GM20431 (cell line): ENCODE data around the gene TTBK1.

ENCODE experiments used
- in situ Hi-C: fragments of 300-500 bp; cut with MseI, MboI; formaldehyde crosslinking; loops from one replicate; pipeline ENCODE4 v1.15.0; 2020; ENCODE audit warnings: low sequenced_read_pairs; ENCODE audit not compliant: unreplicated experiment

Gene TTBK1

GRCh38 chr6:43268355-43268700 lies 25.0 kb downstream of the TTBK1 start:
- in situ Hi-C loops: loop anchor here (10.0 kb wide), 1 partner anchor 136 kb away; no protein-coding TSS in a partner anchor

DNA sequence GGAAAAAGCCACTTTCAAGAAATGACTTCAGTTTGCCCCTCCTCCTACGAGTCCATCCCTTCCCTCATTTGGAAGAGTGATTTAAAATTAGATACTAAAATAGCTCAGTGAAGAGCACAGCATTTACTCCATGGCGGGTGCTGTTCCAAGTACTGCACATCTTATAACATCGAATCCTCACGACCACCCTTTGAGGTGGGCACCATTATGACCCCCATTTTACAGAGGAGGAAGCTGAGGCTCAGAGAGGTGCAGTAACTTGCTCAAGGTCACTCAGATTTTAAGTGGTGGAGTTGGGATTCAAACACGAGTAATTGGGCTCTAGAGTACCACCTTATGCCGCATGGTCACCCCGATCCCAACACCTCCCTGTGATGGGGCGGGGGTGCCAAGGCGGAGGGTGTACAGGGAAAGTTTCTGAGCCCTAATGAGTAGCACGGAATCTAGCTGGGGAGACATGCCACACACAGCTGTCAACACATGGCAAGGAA lies 25.5 kb downstream of the TTBK1 start:
- in situ Hi-C loops: loop anchor here (10.0 kb wide), 1 partner anchor 136 kb away; no protein-coding TSS in a partner anchor

GRCh38 chr6:43269273-43270007 lies 26.2 kb downstream of the TTBK1 start:
- in situ Hi-C loops: loop anchor here (10.0 kb wide), 1 partner anchor 135 kb away; no protein-coding TSS in a partner anchor

DNA sequence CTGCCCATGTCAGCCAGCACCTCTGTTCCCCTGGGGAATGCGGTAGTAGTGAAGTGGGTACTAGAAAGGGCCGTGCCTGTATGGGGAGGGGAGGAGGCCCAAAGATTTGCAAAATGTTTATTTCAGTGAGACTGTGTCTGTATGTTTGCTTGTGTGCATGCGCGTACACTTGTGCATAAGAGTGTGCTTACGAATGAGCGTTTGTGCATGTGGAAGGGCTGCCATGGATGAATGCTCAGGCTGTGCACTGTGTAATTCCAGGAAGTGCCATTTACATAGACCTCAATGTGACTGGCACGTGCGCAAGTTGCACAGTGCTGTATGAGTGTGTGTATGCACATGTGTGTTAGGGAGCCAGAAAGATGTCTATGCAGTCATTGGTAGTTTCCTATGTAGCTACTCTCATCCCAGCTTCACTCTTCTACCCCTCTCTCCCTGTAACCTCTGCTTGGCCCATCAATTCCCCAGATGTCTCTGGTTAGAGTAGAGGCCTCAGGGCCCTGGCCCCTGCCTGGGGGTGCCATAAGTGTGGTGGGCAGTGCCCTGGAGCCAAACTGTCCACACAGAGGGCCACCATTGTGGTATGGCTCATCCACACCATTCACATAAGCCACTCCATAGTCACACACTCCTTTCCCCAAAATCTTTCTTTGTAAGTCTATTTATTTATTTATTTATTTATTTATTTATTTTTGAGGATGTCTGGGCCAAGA lies 28.0 kb downstream of the TTBK1 start:
- in situ Hi-C loops: no loop called here

DNA sequence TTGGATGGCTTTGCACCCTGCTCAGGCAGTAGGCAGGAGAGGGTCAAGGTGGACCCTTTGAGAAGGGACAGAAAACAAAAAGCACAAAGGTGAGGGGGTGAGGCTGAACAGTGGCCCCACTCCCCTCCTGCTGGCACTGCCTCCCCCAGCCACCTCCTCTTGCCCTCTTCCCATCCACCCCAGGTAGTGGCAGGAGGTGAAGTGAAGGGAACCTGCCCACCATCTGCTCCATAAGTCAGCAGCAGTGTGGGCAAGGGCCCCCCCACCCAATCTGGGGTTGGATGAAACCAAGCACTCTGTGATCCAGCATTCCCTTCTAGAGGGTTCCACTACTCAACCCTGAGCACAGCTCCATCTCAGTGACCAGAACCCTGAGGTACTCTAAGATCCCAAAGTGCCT lies 28.7 kb downstream of the TTBK1 start:
- in situ Hi-C loops: no loop called here

- in situ Hi-C loops: no loop called here
Observed at GRCh38 chr6:43273707-43274106, 30.4 kb downstream of the TTBK1 start.

DNA sequence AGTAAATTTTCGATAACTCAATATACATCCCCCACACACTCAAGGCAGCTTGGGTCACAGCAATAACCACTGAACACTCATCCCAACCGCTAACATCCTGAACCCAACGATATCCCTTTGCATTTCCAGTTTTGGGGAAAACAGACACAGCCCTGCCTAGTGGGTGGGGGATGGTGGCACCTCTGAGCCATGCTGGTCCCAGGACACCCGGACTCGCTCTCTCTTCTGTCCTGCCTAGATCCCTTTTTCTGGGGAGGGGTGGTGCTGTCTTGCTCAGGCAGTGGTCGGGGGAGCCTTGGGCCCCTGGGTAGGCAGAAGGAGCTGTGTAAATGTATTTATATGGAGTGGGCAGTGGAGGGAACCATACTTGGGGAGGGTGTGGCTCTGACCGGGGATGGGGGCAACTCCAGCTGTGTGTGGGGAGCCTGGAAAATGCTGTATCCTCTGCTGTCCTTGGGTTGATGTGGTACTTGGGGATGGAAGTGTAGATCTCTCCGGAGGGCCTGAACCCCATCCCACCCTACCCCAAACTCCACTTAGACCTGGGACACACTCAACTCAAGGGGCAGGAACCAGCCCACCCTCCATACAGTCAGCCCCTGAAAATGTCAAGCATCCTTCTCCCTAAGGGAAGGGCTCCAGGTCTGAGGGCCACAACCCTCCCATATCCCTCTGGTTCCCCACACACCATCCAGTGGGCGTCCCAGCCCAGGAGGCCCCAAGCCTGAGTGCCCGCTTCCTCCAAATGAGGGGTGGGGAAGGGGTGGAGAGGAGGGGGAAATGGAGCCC lies 31.0 kb downstream of the TTBK1 start:
- in situ Hi-C loops: no loop called here

DNA sequence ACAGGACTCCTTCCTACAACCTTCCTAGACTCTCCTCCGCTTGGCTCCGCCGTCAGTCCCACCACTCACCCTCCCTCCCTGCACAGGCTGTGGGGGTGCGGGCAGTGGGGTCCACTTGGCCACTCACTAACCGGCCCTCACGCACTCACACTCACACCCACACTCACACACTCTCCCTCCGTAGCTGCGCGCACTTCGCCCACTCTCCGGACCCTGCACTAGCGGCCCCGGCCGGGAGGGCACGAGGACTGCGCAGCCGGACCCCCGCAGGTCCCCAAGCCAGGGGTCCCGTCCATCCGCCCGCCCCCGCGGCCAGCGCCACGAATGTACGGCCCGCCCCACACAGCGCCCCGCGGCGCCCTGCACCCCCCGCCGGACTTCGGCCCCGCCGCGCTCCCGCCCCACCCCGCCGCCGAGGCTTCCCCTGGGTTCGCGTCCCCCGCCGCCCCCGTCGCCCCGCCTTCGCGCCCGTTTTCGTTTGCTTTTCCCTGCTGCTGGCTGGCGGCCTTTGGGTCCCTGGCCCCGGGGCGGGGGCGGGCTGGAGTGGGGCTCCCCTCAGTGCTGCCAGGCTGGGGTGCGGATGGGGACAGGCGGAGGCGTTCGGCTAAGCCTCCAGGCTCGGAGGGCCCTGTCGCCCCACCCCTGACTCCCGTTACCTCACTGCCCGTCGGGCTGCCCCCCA lies 31.8 kb downstream of the TTBK1 start:
- in situ Hi-C loops: no loop called here

GRCh38 chr6:43275801-43276576 lies 32.7 kb downstream of the TTBK1 start:
- in situ Hi-C loops: no loop called here

DNA sequence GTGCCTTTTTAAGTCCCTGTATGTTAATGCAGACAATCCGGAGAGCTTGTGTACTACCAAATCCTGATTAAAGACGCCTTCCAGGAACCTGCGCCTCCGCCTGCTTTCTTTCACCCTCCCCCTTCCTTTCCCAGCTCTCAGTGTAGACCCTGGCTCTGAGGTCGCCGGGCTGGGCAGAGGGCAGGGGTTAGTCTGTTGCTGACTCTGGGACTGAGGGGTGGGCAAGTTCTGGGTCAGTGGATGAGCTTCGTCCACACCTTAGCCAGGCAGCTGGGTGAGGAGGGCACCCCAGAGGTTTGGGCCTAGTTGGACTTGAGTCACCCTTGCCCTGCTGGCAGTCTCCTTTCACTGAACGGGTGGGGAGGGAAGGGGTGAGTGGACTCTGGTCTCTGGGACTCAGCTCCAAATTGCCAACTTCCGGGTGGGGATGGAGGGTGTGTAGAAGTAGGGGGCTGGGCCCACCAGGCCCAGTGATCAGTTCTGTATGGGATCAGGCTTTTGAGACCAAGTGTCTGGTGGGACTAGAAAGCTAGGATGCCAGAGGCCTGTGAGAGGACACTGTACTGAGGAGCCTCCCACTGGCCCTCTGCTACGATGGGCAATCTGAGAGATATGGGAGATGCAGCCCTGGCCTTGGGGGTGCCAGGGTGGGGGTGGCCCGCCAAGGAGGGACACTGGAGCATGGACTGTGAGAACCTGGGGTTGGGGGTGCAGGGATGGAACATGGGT lies 33.5 kb downstream of the TTBK1 start:
- in situ Hi-C loops: no loop called here

DNA sequence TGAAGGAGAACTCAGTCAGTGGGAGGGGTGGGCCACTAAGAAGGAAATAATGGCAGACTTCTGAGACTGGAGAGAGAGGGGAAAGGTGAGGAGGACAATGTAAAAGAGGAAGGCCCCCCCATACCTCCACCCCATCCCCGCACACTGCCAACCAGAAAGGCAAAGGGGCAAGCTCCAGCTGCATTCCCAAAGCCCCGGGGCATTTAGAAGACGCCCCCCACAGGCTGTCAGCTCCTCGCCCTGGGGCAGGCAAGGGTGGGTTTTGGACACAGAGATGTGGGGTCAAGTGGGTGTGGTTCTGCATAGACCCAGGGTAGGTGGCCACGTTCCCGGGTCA lies 34.0 kb downstream of the TTBK1 start:
- in situ Hi-C loops: no loop called here

DNA sequence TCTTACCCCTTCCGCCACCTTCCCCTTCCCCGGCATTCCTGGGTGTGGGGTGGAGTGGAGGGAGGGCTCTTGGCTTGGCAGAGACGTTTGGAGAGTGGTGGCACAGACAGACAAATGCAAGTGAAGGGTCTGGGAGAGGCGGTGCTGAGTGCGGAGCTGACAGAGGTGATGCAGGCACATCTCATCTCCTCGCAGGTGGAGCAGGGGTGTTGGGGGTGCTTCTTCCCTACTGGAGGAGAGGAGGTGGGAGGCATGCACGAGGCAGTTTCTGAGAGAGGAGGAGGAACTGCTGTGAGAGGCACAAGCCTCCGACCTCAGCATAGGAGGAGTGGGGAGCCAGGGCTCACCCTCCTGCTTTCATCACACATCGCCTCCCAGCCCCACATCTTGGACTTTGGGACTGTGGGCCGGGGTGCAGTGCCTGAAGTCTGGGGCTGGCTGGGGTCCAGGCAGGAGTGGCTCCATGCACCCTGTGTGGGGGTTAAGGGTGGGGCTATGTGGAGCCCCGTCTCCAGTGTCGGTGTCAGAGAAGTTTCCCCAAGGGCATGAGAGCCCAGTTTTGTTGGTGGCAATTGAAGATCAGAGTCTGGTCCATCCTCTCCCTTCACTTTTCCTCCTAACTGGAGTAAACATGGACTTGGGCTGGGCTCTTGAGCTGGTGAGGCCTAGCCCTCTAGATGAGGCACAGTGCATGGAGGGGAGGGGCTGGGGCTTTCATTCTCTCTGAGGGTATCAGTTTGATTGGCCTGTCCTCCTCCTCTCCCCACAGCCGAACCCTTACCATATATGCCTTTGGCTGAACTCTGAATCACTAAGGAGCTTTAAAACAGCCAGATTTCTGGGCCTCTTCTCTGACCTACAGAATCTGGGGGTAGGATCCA lies 34.6 kb downstream of the TTBK1 start:
- in situ Hi-C loops: no loop called here

GRCh38 chr6:43278524-43279078 lies 35.3 kb downstream of the TTBK1 start:
- in situ Hi-C loops: no loop called here

GRCh38 chr6:43280234-43280633 lies 37.0 kb downstream of the TTBK1 start:
- in situ Hi-C loops: no loop called here

- in situ Hi-C loops: no loop called here
Observed at GRCh38 chr6:43282060-43282459, 38.8 kb downstream of the TTBK1 start.

GRCh38 chr6:43282636-43283513 lies 39.6 kb downstream of the TTBK1 start:
- in situ Hi-C loops: no loop called here

DNA sequence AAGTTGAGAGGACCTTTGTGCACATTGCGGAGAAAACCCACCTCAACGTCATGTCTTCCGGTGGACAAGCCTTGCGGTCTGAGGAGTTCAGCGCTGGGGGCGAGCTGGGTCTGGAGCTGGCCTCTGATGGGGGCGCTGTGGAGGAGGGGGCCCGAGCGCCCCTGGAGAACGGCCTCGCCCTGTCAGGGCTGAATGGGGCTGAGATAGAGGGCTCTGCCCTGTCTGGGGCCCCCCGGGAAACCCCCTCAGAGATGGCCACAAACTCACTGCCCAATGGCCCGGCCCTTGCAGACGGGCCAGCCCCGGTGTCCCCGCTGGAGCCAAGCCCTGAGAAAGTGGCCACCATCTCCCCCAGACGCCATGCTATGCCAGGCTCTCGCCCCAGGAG lies 40.2 kb downstream of the TTBK1 start:
- in situ Hi-C loops: no loop called here
